COLO829 (cell line): ENCODE data around the gene BEGAIN.

ENCODE experiments used
- DNase-seq: peaks from one replicate; pipeline ENCODE4 v3.0.0; 2012; ENCODE audit warnings: low spot score

The BEGAIN gene

GRCh38 chr14:100587086-100587762 lies at the start of gene BEGAIN:
Gene BEGAIN, minus strand, starts transcription at chr14:100587417. Its CDS starts 127 bp downstream, at chr14:100587290.
- no peak for DNase-seq

GRCh38 chr14:100636559-100636958 lies 49.3 kb upstream of the BEGAIN start:
- DNase-seq, result no peak

GRCh38 chr14:100634026-100634425 lies 46.8 kb upstream of the BEGAIN start:
- no peak for DNase-seq

- no peak for DNase-seq
Measured at GRCh38 chr14:100633406-100633805, 46.2 kb upstream of the BEGAIN start.

GRCh38 chr14:100629696-100630095 lies 42.5 kb upstream of the BEGAIN start:
- no peak for DNase-seq

- DNase-seq, result no peak
Measured at GRCh38 chr14:100629098-100629497, 41.9 kb upstream of the BEGAIN start.

GRCh38 chr14:100628225-100628624 lies 41.0 kb upstream of the BEGAIN start:
- DNase-seq, result no peak

GRCh38 chr14:100626614-100627013 lies 39.4 kb upstream of the BEGAIN start:
- no peak for DNase-seq

GRCh38 chr14:100623961-100624360 lies 36.7 kb upstream of the BEGAIN start:
- no peak for DNase-seq

GRCh38 chr14:100623557-100623956 lies 36.3 kb upstream of the BEGAIN start:
- no peak for DNase-seq

- no peak for DNase-seq
Measured at GRCh38 chr14:100622708-100623485, 35.7 kb upstream of the BEGAIN start.

GRCh38 chr14:100622224-100622623 lies 35.0 kb upstream of the BEGAIN start:
- DNase-seq, result no peak

- DNase-seq, result no peak
Measured at GRCh38 chr14:100621806-100622205, 34.6 kb upstream of the BEGAIN start.

- no peak for DNase-seq
Measured at GRCh38 chr14:100620255-100621100, 33.3 kb upstream of the BEGAIN start.

GRCh38 chr14:100619396-100620254 lies 32.4 kb upstream of the BEGAIN start:
- DNase-seq, result no peak

- no peak for DNase-seq
Measured at GRCh38 chr14:100618763-100619320, 31.6 kb upstream of the BEGAIN start.

- DNase-seq, result no peak
Measured at GRCh38 chr14:100618318-100618693, 31.1 kb upstream of the BEGAIN start.

- DNase-seq, result peak; percentile 83
Measured at GRCh38 chr14:100617410-100618317, 30.4 kb upstream of the BEGAIN start.

GRCh38 chr14:100616854-100617409 lies 29.7 kb upstream of the BEGAIN start:
- no peak for DNase-seq
